K562 (cell line): ENCODE results near the gene FRMD4A.

Experiments
- CBFB ChIP-seq: sonication (generic); formaldehyde crosslinking; IDR thresholded peaks from 2 replicates; pipeline ENCODE4 v1.4.0; 2020; ENCODE audit warnings: mild to moderate bottlenecking, missing genetic modification reagents
- CCAR2 ChIP-seq: fragments of 200-400 bp; formaldehyde crosslinking; IDR thresholded peaks from 2 replicates; pipeline ENCODE4 v1.6.1; 2017; ENCODE audit warnings: mild to moderate bottlenecking, low read depth, low read length
- ELF1 ChIP-seq: fragments of 200-800 bp; sonication (Bioruptor generic); IDR thresholded peaks from 2 replicates; pipeline ENCODE4 v1.6.1; 2016; ENCODE audit warnings: missing genetic modification characterization, missing compliant biosample characterization
- TF ChIP-seq, protein P1 (sequence below), 3 experiments: IDR thresholded peaks in 2 of 3; conservative IDR thresholded peaks in 1 of 3; 2 replicates each; pipeline ENCODE4 v1.5.1; 2011 to 2012; ENCODE audit warnings: low read length in 3 of 3, mild to moderate bottlenecking in 3 of 3, control low read depth in 2 of 3, improper control_type of control experiment in 1 of 3, inconsistent platforms in 1 of 3, low read depth in 1 of 3, mixed read lengths in 1 of 3, moderate library complexity in 1 of 3; ENCODE audit not compliant: insufficient read depth in 2 of 3
- TF ChIP-seq, protein P2 (sequence below): sonication (generic); formaldehyde crosslinking; IDR thresholded peaks from 2 replicates; pipeline ENCODE4 v1.8.1; 2023; ENCODE audit warnings: mild to moderate bottlenecking, missing genetic modification reagents

DNA sequence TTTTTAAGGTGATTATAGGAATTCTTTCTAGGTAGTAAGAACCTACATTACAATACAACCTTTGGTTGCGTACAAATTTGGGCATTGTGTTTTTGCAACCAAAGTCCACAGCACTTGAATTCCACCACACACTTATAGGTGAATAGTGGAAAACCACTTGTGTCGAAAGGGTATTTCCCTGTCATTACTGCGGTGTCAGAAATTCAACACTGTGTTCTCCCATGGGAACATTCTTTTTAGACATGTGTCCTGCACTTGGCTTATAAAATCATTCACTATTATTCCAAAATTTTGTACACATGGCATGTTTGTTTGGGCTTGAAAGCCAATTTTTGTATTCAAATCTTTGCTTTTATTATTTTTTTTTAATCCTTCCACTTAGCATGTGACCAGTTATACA lies 410.3 kb downstream of the FRMD4A start:
- TF ChIP-seq CBFB (CRISPR knock-in tag) (no peak), CCAR2 (no peak), ELF1 (tag) (no peak)
- TF ChIP-seq, protein P1, sequence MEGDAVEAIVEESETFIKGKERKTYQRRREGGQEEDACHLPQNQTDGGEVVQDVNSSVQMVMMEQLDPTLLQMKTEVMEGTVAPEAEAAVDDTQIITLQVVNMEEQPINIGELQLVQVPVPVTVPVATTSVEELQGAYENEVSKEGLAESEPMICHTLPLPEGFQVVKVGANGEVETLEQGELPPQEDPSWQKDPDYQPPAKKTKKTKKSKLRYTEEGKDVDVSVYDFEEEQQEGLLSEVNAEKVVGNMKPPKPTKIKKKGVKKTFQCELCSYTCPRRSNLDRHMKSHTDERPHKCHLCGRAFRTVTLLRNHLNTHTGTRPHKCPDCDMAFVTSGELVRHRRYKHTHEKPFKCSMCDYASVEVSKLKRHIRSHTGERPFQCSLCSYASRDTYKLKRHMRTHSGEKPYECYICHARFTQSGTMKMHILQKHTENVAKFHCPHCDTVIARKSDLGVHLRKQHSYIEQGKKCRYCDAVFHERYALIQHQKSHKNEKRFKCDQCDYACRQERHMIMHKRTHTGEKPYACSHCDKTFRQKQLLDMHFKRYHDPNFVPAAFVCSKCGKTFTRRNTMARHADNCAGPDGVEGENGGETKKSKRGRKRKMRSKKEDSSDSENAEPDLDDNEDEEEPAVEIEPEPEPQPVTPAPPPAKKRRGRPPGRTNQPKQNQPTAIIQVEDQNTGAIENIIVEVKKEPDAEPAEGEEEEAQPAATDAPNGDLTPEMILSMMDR (IDR thresholded peaks at IDR 0.05 in 2 of 3, conservative IDR thresholded peaks at IDR 0.05 in 1 of 3; ENCODE audit: insufficient read depth in 2 of 3, low read depth in 1 of 3, low read length in 3 of 3), result no peak
- TF ChIP-seq, protein P2, sequence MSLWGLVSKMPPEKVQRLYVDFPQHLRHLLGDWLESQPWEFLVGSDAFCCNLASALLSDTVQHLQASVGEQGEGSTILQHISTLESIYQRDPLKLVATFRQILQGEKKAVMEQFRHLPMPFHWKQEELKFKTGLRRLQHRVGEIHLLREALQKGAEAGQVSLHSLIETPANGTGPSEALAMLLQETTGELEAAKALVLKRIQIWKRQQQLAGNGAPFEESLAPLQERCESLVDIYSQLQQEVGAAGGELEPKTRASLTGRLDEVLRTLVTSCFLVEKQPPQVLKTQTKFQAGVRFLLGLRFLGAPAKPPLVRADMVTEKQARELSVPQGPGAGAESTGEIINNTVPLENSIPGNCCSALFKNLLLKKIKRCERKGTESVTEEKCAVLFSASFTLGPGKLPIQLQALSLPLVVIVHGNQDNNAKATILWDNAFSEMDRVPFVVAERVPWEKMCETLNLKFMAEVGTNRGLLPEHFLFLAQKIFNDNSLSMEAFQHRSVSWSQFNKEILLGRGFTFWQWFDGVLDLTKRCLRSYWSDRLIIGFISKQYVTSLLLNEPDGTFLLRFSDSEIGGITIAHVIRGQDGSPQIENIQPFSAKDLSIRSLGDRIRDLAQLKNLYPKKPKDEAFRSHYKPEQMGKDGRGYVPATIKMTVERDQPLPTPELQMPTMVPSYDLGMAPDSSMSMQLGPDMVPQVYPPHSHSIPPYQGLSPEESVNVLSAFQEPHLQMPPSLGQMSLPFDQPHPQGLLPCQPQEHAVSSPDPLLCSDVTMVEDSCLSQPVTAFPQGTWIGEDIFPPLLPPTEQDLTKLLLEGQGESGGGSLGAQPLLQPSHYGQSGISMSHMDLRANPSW (CRISPR knock-in tag), result no peak
